ENCODE data around the gene DYNC1H1. TPM values are rescaled to one million over a fixed set of nuclear protein-coding genes. Genes with fewer than 3 reads are reported as not detected.

The DYNC1H1 gene
- total RNA-seq, 4 donors from 2014 or later, result 608 to 897 (median 728) TPM

- no peak for TF ChIP-seq EP300 (IDR thresholded peaks at IDR 0.05)
- TF ChIP-seq CTCF (IDR thresholded peaks at IDR 0.05), result no peak
- peak; percentile 16 to 45 for TF ChIP-seq POLR2AphosphoS5 (IDR thresholded peaks at IDR 0.05)
- TF ChIP-seq POLR2A (IDR thresholded peaks at IDR 0.05; ENCODE audit: low read depth), result no peak
- H3K4me3 ChIP-seq, result peak overlapping the region; percentile 90 to 94 (median 92)
- peak overlapping the region; percentile 98 to 100 (median 100) for H3K27ac ChIP-seq (replicated peaks in 1 of 4)
- no peaks in the 10 kb centered on the region for H3K9me3 ChIP-seq
- WGBS, result 38% methylated on average over 38 of the region's 39 CpGs
- H3K27me3 ChIP-seq, result no peaks in the 10 kb centered on the region
- intact Hi-C loops (cut with DNase I), result no loop called here
- no peak for DNase-seq (ENCODE audit: extremely low spot score)
- H3K4me1 ChIP-seq, result peaks cover 28 to 43% (median 39%) of the 10 kb centered on the region in 4 donors
- peaks cover 15 to 26% (median 24%) of the 10 kb centered on the region in 4 donors for H3K36me3 ChIP-seq
Measured at GRCh38 chr14:102088012-102088792, 123.8 kb downstream of the DYNC1H1 start.

- no peaks in the 10 kb centered on the region for H3K27me3 ChIP-seq
- H3K27ac ChIP-seq (replicated peaks in 1 of 4), result no peak overlapping the region
- no peak overlapping the region for H3K4me3 ChIP-seq
- no peak for TF ChIP-seq EP300 (IDR thresholded peaks at IDR 0.05)
- intact Hi-C loops (cut with DNase I), result loop anchor here (10.0 kb wide), 2 partner anchors 225 to 325 kb away; partner anchors contain the start of genes PPP2R5C and ZNF839
- peaks cover 5 to 11% (median 9%) of the 10 kb centered on the region in 4 donors for H3K36me3 ChIP-seq
- H3K4me1 ChIP-seq, result peaks cover 12 to 28% (median 24%) of the 10 kb centered on the region in 4 donors
- 89% methylated on average over 11 of the region's 11 CpGs for WGBS
- no peak for DNase-seq (ENCODE audit: extremely low spot score)
- H3K9me3 ChIP-seq, result no peaks in the 10 kb centered on the region
Measured at GRCh38 chr14:102089621-102090343, 125.4 kb downstream of the DYNC1H1 start.

GRCh38 chr14:102090713-102091112, 126.3 kb downstream of the DYNC1H1 start:
- intact Hi-C loops (cut with DNase I), result loop anchor here (10.0 kb wide), 2 partner anchors 224 to 326 kb away; partner anchors contain the start of genes PPP2R5C and ZNF839

GRCh38 chr14:102092806-102093205, 128.4 kb downstream of the DYNC1H1 start:
- Histone ChIP-seq H3K4me1 (peaks cover 6 to 22% (median 19%) of the 10 kb centered on the region in 4 donors), H3K4me3 (no peak overlapping the region), H3K27ac (replicated peaks in 1 of 4) (no peak overlapping the region), H3K27me3 (no peaks in the 10 kb centered on the region), H3K36me3 (no peaks in the 10 kb centered on the region), H3K9me3 (no peaks in the 10 kb centered on the region)
- DNase-seq (ENCODE audit: extremely low spot score), result no peak
- 89% methylated on average over 10 of the region's 10 CpGs for WGBS
- no peak for TF ChIP-seq EP300 (IDR thresholded peaks at IDR 0.05)
- no peak for TF ChIP-seq POLR2AphosphoS5 (IDR thresholded peaks at IDR 0.05)
- TF ChIP-seq CTCF (IDR thresholded peaks at IDR 0.05), result no peak
- TF ChIP-seq POLR2A (IDR thresholded peaks at IDR 0.05; ENCODE audit: low read depth), result no peak
- intact Hi-C loops (cut with DNase I), result loop anchor here (10.0 kb wide), 2 partner anchors 222 to 328 kb away; partner anchors contain the start of genes PPP2R5C and ZNF839

More at GRCh38 chr14:102090713-102091112, 126.3 kb downstream of the DYNC1H1 start:
- Histone ChIP-seq H3K9me3 (no peaks in the 10 kb centered on the region), H3K4me1 (peaks cover 3 to 18% (median 14%) of the 10 kb centered on the region in 4 donors), H3K27me3 (no peaks in the 10 kb centered on the region), H3K27ac (replicated peaks in 1 of 4) (no peak overlapping the region), H3K36me3 (peaks cover 0 to 2% (median 1%) of the 10 kb centered on the region in 4 donors), H3K4me3 (no peak overlapping the region)
- DNase-seq (ENCODE audit: extremely low spot score), result no peak
- no peak for TF ChIP-seq EP300 (IDR thresholded peaks at IDR 0.05)
- no peak for TF ChIP-seq POLR2A (IDR thresholded peaks at IDR 0.05; ENCODE audit: low read depth)
- no peak for TF ChIP-seq POLR2AphosphoS5 (IDR thresholded peaks at IDR 0.05)
- no peak for TF ChIP-seq CTCF (IDR thresholded peaks at IDR 0.05)
- WGBS, result 83% methylated on average over 3 of the region's 3 CpGs

- WGBS, result 73% methylated on average over 7 of the region's 7 CpGs
- no peaks in the 10 kb centered on the region for H3K27me3 ChIP-seq
- DNase-seq (ENCODE audit: extremely low spot score), result no peak
- H3K4me1 ChIP-seq, result peaks cover 3 to 12% (median 8%) of the 10 kb centered on the region in 4 donors
- intact Hi-C loops (cut with DNase I), result loop anchor here (10.0 kb wide), 2 partner anchors 221 to 329 kb away; partner anchors contain the start of genes PPP2R5C and ZNF839
- TF ChIP-seq EP300 (IDR thresholded peaks at IDR 0.05), result no peak
- no peak overlapping the region for H3K4me3 ChIP-seq
- H3K9me3 ChIP-seq, result no peaks in the 10 kb centered on the region
- H3K36me3 ChIP-seq, result no peaks in the 10 kb centered on the region
- H3K27ac ChIP-seq (replicated peaks in 1 of 4), result no peak overlapping the region
Measured at GRCh38 chr14:102094101-102094500, 129.7 kb downstream of the DYNC1H1 start.

Measured in esophagus muscularis mucosa (tissue), 4 donors.